DND-41 (cell line): ENCODE measurements around the gene CCDC179.

Source experiments
- EZH2 ChIP-seq: IDR thresholded peaks from 3 replicates; pipeline ENCODE4 v1.6.1; 2012; ENCODE audit warnings: borderline replicate concordance, low read depth, mild to moderate bottlenecking, moderate library complexity, low read length, inconsistent platforms; ENCODE audit not compliant: severe bottlenecking
- TF ChIP-seq, protein P1 (sequence below): IDR thresholded peaks from 2 replicates; pipeline ENCODE4 v1.5.1; 2012; ENCODE audit warnings: borderline replicate concordance, low read length, moderate library complexity, mild to moderate bottlenecking; ENCODE audit not compliant: poor library complexity, severe bottlenecking; ENCODE audit errors: extremely low read depth

DNA sequence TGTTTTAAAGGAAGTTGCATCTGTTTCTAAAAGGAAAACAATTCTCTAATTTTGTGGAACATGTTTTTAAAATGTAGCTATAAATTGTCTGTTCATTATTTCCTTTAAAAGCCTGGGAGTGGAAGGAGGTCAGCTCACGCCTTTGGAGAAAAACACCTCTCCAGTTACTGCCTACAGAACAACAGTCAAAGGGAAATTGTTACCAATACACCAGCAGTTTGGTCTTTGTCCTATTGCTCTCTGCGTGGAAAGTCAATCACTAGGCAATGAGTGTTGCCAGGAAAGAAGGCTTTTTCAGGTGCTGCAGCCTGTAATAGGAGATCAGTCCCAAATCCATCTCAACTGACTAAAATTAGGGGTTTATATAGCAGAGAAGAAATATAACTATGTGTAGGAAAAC, 52.9 kb downstream of the CCDC179 start:
- TF ChIP-seq, protein P1, sequence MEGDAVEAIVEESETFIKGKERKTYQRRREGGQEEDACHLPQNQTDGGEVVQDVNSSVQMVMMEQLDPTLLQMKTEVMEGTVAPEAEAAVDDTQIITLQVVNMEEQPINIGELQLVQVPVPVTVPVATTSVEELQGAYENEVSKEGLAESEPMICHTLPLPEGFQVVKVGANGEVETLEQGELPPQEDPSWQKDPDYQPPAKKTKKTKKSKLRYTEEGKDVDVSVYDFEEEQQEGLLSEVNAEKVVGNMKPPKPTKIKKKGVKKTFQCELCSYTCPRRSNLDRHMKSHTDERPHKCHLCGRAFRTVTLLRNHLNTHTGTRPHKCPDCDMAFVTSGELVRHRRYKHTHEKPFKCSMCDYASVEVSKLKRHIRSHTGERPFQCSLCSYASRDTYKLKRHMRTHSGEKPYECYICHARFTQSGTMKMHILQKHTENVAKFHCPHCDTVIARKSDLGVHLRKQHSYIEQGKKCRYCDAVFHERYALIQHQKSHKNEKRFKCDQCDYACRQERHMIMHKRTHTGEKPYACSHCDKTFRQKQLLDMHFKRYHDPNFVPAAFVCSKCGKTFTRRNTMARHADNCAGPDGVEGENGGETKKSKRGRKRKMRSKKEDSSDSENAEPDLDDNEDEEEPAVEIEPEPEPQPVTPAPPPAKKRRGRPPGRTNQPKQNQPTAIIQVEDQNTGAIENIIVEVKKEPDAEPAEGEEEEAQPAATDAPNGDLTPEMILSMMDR, result no peak
- no peak for TF ChIP-seq EZH2
